Progenitor cell of endocrine pancreas (in vitro differentiated cells): ENCODE results near the gene C1orf122. TPM values are rescaled to one million over a fixed set of nuclear protein-coding genes. Genes with fewer than 3 reads are reported as not detected.

ENCODE experiments used
- DNase-seq: peaks from one replicate; pipeline ENCODE4 v3.0.0; 2021; ENCODE audit warnings: low spot score; ENCODE audit not compliant: unreplicated experiment
- H3K27ac Mint-ChIP-seq: 2 replicates; pipeline ENCODE4 v1.8.0; 2021; ENCODE audit warnings: mild to moderate bottlenecking, moderate library complexity, mixed read lengths
- H3K27me3 Mint-ChIP-seq: 2 replicates; pipeline ENCODE4 v1.8.0; 2021; ENCODE audit warnings: mixed read lengths
- H3K36me3 Mint-ChIP-seq: 2 replicates; pipeline ENCODE4 v1.8.0; 2022; ENCODE audit warnings: mixed read lengths; ENCODE audit not compliant: insufficient read depth
- H3K4me1 Mint-ChIP-seq: 2 replicates; pipeline ENCODE4 v1.8.0; 2021; ENCODE audit warnings: low read depth, mixed read lengths
- H3K4me3 Mint-ChIP-seq: 2 replicates; pipeline ENCODE4 v1.8.0; 2021; ENCODE audit warnings: low read depth, mild to moderate bottlenecking, moderate library complexity, mixed read lengths
- H3K9me3 Mint-ChIP-seq: 2 replicates; pipeline ENCODE4 v1.8.0; 2021; ENCODE audit warnings: low read depth, mixed read lengths
- CTCF ChIP-seq: fragments of 200-600 bp; sonication (generic); IDR thresholded peaks from one replicate; pipeline ENCODE4 v1.5.0; 2021; ENCODE audit warnings: antibody characterized with exemption, mild to moderate bottlenecking; ENCODE audit not compliant: unreplicated experiment
- total RNA-seq: library from RNA; stranded (reverse); gene quantifications from 2 replicates; pipeline ENCODE4 v1.2.1, GENCODE V29; 2021

The C1orf122 gene
- total RNA-seq, 1 donor from 2014 or later = 43.6 TPM

- Mint-ChIP-seq H3K27ac (no peak overlapping the region), H3K4me1 (no peaks in the 10 kb centered on the region), H3K36me3 (peaks cover 15% of the 10 kb centered on the region), H3K9me3 (no peaks in the 10 kb centered on the region), H3K27me3 (no peaks in the 10 kb centered on the region), H3K4me3 (no peak overlapping the region)
- no peak for DNase-seq
- no peak for TF ChIP-seq CTCF
Measured at GRCh38 chr1:37828410-37829074, 21.0 kb downstream of the C1orf122 start.

- Mint-ChIP-seq H3K4me3 (no peak overlapping the region), H3K4me1 (no peaks in the 10 kb centered on the region), H3K36me3 (peaks cover 15% of the 10 kb centered on the region), H3K27ac (no peak overlapping the region), H3K9me3 (no peaks in the 10 kb centered on the region), H3K27me3 (no peaks in the 10 kb centered on the region)
- TF ChIP-seq CTCF = no peak
- DNase-seq = no peak
Measured at GRCh38 chr1:37831109-37831508, 23.5 kb downstream of the C1orf122 start.

GRCh38 chr1:37831809-37832208 lies 24.2 kb downstream of the C1orf122 start:
- Mint-ChIP-seq H3K9me3 (no peaks in the 10 kb centered on the region), H3K4me3 (no peak overlapping the region), H3K27me3 (no peaks in the 10 kb centered on the region), H3K27ac (no peak overlapping the region), H3K36me3 (peaks cover 16% of the 10 kb centered on the region), H3K4me1 (no peaks in the 10 kb centered on the region)
- DNase-seq = no peak
- TF ChIP-seq CTCF = no peak

- Mint-ChIP-seq H3K9me3 (no peaks in the 10 kb centered on the region), H3K4me3 (no peak overlapping the region), H3K27me3 (no peaks in the 10 kb centered on the region), H3K4me1 (no peaks in the 10 kb centered on the region), H3K36me3 (peaks cover 11% of the 10 kb centered on the region), H3K27ac (no peak overlapping the region)
- TF ChIP-seq CTCF = no peak
- DNase-seq = no peak
Measured at GRCh38 chr1:37836788-37837187, 29.2 kb downstream of the C1orf122 start.

- Mint-ChIP-seq H3K36me3 (peaks cover 4% of the 10 kb centered on the region), H3K4me3 (no peak overlapping the region), H3K27ac (no peak overlapping the region), H3K27me3 (no peaks in the 10 kb centered on the region), H3K4me1 (peaks cover 13% of the 10 kb centered on the region), H3K9me3 (no peaks in the 10 kb centered on the region)
- no peak for TF ChIP-seq CTCF
- DNase-seq = no peak
Measured at GRCh38 chr1:37839676-37840075, 32.1 kb downstream of the C1orf122 start.
